ENCODE data around the gene CDC14B. TPM values are rescaled to one million over a fixed set of nuclear protein-coding genes. Genes with fewer than 3 reads are reported as not detected.
"Not testable (repeated sequence)": the region's sequence is repeated elsewhere in the genome, so short reads cannot be mapped to it uniquely, and the experiment has no call there.

The CDC14B gene
- total RNA-seq, 4 donors from 2014 or later: 9.7 to 40.5 (median 20.6) TPM

DNA sequence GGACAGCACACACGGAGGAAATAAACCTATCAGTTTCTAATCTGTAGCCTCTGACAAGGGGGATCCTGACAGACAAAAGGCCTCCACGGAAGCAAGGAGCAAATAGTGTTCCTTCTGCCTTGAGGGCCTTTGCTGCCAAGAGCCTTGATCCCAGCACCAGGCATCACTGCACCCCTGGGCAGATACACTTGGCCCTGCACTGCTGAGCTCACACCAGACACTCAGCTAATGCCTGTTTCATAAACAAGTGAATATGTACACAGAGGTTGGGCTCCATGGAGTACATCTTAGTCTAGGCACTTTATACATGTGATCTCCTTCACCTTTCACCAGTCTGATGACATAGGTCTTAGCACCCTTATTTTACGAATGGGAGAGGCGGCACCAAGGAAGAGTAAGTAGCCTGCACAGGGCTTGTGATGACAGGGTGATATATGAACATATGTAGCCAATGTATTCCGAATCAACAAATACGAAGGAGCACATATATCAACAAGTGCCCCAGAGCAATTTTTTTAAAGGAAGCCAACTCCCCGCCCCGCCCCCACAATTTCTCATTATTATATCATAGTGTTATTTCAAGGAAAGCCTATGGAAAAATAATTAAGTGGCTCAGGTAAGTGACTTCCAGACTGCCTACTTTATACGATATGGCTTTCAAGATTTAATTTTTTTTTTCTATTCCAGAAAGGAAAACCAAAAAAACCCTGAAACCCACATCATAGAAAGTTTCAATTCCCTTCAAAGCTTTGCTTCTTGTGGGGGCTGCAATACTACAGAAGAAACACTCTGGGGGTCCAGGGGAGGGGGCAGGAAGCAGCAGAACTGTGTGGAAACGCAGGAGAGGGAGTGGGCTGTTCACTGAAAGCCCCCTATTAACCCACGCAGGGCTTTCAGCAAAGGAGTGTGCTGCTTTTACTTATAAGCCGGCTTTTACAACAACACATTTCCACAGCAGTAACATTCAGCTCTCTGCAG is 32.0 kb downstream of the CDC14B start:
- H3K36me3 ChIP-seq: no peaks in the 10 kb centered on the region
- no peaks in the 10 kb centered on the region for H3K4me1 ChIP-seq
- no peaks in the 10 kb centered on the region for H3K27me3 ChIP-seq
- DNase-seq: no peak
- H3K4me3 ChIP-seq: no peak overlapping the region
- no peaks in the 10 kb centered on the region for H3K9me3 ChIP-seq
- TF ChIP-seq POLR2A (IDR thresholded peaks at IDR 0.05): no peak
- TF ChIP-seq, protein P1, sequence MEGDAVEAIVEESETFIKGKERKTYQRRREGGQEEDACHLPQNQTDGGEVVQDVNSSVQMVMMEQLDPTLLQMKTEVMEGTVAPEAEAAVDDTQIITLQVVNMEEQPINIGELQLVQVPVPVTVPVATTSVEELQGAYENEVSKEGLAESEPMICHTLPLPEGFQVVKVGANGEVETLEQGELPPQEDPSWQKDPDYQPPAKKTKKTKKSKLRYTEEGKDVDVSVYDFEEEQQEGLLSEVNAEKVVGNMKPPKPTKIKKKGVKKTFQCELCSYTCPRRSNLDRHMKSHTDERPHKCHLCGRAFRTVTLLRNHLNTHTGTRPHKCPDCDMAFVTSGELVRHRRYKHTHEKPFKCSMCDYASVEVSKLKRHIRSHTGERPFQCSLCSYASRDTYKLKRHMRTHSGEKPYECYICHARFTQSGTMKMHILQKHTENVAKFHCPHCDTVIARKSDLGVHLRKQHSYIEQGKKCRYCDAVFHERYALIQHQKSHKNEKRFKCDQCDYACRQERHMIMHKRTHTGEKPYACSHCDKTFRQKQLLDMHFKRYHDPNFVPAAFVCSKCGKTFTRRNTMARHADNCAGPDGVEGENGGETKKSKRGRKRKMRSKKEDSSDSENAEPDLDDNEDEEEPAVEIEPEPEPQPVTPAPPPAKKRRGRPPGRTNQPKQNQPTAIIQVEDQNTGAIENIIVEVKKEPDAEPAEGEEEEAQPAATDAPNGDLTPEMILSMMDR (IDR thresholded peaks at IDR 0.05): no peak
- no peak overlapping the region for H3K27ac ChIP-seq
- intact Hi-C loops (cut with DNase I; ENCODE audit: low total_unique reads): no loop called here

DNA sequence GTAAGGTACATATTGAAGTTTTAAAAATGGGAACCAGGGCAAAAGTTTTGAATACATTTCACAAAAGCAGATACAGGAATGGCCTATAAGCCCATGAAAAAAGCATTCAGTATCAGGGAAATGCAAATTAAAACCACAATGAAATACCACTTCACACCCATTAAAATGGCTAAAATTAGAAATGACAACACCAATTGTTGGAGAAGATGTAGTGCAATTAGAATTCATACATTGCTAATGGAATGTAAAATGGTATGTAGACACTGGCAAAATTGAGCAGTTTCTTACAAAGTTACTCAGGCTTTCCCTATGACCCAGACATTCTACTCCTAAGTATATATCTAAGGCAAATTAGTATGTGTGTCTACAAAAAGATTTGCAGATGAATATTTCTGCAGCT is 34.2 kb downstream of the CDC14B start:
- H3K27ac ChIP-seq: no peak overlapping the region
- no peaks in the 10 kb centered on the region for H3K36me3 ChIP-seq
- no peak for DNase-seq
- H3K4me3 ChIP-seq: no peak overlapping the region
- intact Hi-C loops (cut with DNase I; ENCODE audit: low total_unique reads): no loop called here
- H3K27me3 ChIP-seq: no peaks in the 10 kb centered on the region
- TF ChIP-seq, protein P1 (IDR thresholded peaks at IDR 0.05): no peak
- no peak for TF ChIP-seq POLR2A (IDR thresholded peaks at IDR 0.05)
- H3K9me3 ChIP-seq: no peaks in the 10 kb centered on the region
- no peaks in the 10 kb centered on the region for H3K4me1 ChIP-seq

DNA sequence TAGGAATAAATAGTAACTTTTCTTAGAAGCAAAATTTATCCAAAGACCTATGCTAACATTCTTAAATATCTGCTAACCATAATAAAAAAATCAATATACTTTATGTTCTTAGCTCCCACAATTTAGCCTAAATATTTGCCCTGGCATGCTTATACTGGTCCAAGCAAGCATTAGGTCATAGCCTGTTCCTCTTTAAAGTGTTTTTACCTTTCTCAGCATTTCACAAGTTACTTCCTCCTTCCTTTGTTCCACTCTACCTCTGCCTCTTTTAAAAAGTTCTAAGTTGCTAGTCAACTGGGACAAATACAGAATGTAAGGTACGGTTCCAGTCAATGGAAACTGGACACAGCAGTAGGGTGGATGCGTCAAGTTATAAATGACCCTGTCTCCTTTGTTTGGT is 37.4 kb downstream of the CDC14B start:
- H3K27ac ChIP-seq; H3K4me3 ChIP-seq; H3K4me1 ChIP-seq; intact Hi-C loops (cut with DNase I; ENCODE audit: low total_unique reads); H3K36me3 ChIP-seq; H3K27me3 ChIP-seq; DNase-seq; H3K9me3 ChIP-seq: not testable (repeated sequence)

DNA sequence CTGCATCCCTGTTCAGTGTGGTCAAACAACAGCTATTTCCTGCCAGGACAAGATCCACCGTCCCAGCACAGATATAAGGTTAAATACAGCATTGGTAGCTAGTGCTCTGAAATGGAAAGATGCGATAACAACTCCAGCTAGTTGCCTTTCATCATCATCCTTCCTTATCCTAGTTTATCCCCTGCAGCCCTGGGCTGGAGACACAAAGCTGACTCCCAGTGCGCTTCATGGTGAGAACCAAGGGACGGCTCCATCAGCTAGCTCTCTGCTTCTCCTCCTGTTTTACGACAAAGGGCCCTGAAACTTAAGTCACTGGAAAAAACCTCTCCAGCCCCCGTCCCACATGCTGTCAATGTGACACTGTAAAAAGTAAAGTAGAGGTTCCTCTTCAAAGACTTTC is 37.9 kb downstream of the CDC14B start:
- no peaks in the 10 kb centered on the region for H3K9me3 ChIP-seq
- intact Hi-C loops (cut with DNase I; ENCODE audit: low total_unique reads): no loop called here
- no peaks in the 10 kb centered on the region for H3K4me1 ChIP-seq
- no peaks in the 10 kb centered on the region for H3K27me3 ChIP-seq
- no peak overlapping the region for H3K27ac ChIP-seq
- no peaks in the 10 kb centered on the region for H3K36me3 ChIP-seq
- DNase-seq: no peak
- no peak overlapping the region for H3K4me3 ChIP-seq
- TF ChIP-seq, protein P1 (IDR thresholded peaks at IDR 0.05): no peak
- no peak for TF ChIP-seq POLR2A (IDR thresholded peaks at IDR 0.05)

DNA sequence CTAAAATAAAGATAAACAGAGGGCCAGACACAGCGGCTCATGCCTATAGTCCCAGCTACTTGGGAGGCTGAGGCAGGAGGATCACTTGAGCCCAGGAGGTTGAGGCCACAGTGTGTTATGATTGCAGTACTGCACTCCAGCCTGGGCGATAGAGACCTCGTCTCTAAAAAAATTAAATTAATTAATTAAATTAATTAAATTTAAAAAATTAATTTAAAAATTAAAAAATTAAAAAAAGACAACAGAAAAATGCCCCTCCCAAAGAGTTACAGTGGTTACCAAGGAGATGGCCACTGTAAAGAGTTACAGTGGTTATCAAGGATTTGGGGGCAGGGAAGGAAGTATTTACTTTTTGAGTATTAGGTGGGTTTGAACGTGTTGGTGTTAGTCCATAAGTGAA is 38.3 kb downstream of the CDC14B start:
- H3K4me1 ChIP-seq: no peaks in the 10 kb centered on the region
- H3K9me3 ChIP-seq: no peaks in the 10 kb centered on the region
- intact Hi-C loops (cut with DNase I; ENCODE audit: low total_unique reads): no loop called here
- H3K36me3 ChIP-seq: no peaks in the 10 kb centered on the region
- TF ChIP-seq POLR2A (IDR thresholded peaks at IDR 0.05): no peak
- TF ChIP-seq, protein P1 (IDR thresholded peaks at IDR 0.05): no peak
- no peak overlapping the region for H3K4me3 ChIP-seq
- H3K27me3 ChIP-seq: no peaks in the 10 kb centered on the region
- DNase-seq: no peak
- H3K27ac ChIP-seq: no peak overlapping the region
